Tongue (tissue), 2 donors: Measurements from ENCODE around the gene ANKRD65. TPM values are rescaled to one million over a fixed set of nuclear protein-coding genes. Genes with fewer than 3 reads are reported as not detected.
"Not testable (repeated sequence)": the region's sequence is repeated elsewhere in the genome, so short reads cannot be mapped to it uniquely, and the experiment has no call there.

Experiments used
- DNase-seq: peaks from one replicate; pipeline ENCODE4 v3.0.0-alpha.2; 2015
- total RNA-seq: library from RNA; depleted of rRNA; stranded (reverse); fragments of >200 nt; gene quantifications from one replicate; pipeline ENCODE4 v1.2.3, GENCODE V29; 2014

Gene ANKRD65
- total RNA-seq, 1 donor from 2014 or later, result 13.4 TPM

DNA sequence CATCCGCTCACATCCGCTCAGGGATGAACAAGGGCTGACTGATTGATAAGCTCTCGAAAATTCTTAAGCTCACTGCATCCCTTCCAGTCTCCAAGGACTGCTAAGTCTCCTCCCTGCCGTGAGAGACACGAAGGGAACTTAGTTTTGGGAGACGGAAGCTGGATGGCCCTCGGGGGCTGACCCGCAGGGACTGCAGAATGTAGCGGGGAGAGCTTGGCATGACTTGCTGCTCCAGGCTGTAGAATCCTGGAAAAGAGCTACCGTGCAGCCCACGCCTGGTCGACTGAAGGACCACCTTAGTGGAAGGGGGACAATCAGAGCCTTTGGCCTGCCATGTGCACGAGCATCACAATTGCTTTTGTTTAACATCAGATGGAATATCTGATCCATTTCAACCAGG, 5.3 kb downstream of the ANKRD65 start:
- no peak for DNase-seq

- DNase-seq, result not testable (repeated sequence)
Observed at GRCh38 chr1:1412311-1412902, 8.7 kb downstream of the ANKRD65 start.

DNA sequence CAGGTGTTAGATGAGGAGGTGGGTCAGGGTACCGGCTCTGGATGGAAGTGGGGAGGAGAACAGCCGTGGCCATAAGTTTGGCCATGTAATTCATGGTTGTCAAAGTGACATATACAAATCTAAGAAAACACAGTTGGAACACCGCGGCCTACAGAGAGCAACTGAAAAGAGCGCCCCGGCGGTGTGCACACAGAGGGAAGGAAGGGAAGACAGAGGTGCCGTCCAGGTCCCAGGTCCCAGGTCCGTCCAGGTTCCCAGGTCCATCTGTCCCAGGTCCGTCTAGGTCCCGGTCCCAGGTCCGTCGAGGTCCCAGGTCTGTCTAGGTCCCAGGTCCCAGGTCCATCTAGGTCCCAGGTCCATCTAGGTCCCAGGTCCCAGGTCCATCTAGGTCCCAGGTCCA, 9.4 kb downstream of the ANKRD65 start:
- DNase-seq, result no peak

DNA sequence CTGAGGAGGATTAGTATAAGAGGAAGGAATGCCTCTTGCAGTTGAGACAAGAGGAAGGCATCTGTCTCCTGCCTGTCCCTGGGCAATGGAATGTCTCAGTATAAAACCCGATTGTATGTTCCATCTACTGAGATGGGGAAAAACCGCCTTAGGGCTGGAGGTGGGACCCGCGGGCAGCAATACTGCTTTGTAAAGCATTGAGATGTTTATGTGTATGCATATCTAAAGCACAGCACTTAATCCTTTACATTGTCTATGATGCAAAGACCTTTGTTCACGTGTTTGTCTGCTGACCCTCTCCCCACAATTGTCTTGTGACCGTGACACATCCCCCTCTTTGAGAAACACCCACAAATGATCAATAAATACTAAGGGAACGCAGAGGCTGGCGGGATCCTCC, 10.8 kb downstream of the ANKRD65 start:
- DNase-seq, result not testable (repeated sequence)

- peak; percentile 35 for DNase-seq
Observed at GRCh38 chr1:1407636-1408318, 13.3 kb downstream of the ANKRD65 start.

GRCh38 chr1:1406821-1407635, 14.0 kb downstream of the ANKRD65 start, which contains the start of gene MRPL20:
Gene MRPL20 (minus strand): TSS chr1:1407293. CDS start chr1:1407217, 76 bp downstream.
- peak; percentile 97 for DNase-seq

DNA sequence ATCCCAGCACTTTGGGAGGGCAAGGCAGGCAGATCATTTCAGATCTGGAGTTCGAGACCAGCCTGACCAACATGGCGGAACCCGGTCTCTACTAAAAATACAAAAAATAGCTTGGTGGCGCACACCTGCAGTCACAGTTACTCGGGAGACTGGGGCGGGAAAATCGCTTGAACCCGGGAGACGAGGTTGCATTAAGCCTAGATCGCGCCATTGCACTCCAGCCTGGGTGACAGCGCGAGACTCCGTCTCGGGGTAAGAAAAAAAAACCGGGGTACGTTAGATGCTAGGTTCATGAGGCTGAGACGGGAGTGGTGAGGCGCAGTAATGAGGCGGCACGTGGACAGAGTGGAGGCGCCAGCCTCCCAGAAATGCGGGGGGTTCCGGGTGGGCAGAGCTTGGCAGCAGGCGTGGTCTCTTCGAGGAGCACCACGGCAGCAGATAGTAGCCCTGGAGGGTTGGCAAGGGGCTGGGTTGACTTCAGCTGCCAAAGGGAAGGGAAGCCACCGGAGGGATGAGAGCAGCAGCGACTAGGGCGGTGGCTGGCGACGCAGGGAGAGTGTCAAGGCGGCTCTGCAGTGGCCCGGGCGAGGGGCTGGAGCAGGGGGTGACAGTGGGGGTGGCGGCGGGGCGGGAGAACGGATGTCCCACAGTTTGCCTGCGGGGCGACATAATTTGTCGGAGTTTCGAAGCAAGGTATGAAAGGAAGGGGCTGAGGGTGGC, 14.8 kb downstream of the ANKRD65 start:
- no peak for DNase-seq

GRCh38 chr1:1403653-1404052, 17.4 kb downstream of the ANKRD65 start:
- no peak for DNase-seq

DNA sequence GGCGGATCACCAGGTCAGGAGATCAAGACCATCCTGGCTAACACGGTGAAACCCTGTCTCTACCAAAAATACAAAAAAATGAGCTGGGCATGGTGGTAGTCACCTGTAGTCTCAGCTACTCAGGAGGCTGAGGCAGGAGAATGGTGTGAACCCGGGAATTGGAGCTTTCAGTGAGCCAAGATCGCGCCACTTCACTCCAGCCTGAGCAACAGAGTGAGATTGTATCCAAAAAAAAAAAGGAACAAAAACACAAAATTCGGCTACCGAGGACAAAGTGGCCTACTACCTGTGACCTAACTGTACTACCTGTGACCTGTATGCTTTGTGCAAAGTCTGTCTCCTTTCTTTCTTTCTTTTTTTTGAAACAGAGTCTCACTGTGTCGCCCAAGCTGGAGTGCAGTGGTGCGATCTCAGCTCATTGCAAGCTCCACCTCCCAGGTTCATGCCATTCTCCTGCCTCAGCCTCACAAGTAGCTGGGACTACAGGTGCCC, 18.1 kb downstream of the ANKRD65 start:
- DNase-seq, result not testable (repeated sequence)

DNA sequence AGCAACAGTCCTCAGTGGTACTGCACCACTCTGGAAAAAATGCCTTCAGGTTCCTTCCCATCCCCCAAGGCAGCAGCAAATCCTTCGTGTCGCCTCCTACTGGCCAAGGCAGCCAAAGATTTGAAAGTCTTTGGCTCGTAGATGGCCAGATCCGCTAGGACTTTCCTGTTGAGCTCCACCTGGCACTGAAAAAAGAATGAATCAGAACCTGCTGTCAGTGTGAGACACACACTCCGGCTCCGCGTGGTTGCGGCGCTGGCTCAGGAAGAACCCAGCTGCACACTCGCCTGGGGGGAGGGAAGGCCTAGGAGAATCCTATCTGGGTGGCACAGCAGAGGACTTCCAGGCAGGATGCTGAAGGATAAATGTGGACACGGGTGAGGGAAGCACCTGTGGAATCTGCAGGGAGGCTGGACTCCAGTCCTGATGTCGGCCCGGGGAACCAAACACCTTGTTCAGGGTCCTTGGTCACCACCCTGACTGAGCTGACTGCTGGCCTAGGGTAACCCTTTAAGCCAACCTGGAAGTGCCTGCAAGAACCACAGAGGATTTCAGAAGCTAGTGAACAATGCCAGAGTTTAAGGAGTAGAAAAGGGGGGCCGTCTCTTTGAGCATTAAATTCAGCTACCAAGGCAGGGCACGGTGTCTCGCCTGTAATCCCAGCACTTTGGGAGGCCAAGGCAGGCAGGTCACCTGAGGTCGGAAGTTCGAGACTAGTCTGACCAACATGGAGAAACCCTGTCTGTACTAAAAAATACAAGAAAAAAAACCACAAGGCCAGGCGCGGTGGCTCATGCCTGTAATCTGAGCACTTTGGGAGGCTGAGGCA, 18.8 kb downstream of the ANKRD65 start:
- no peak for DNase-seq

- no peak for DNase-seq
Observed at GRCh38 chr1:1401457-1402010, 19.5 kb downstream of the ANKRD65 start.

GRCh38 chr1:1400576-1401456, 20.3 kb downstream of the ANKRD65 start:
- no peak for DNase-seq

DNA sequence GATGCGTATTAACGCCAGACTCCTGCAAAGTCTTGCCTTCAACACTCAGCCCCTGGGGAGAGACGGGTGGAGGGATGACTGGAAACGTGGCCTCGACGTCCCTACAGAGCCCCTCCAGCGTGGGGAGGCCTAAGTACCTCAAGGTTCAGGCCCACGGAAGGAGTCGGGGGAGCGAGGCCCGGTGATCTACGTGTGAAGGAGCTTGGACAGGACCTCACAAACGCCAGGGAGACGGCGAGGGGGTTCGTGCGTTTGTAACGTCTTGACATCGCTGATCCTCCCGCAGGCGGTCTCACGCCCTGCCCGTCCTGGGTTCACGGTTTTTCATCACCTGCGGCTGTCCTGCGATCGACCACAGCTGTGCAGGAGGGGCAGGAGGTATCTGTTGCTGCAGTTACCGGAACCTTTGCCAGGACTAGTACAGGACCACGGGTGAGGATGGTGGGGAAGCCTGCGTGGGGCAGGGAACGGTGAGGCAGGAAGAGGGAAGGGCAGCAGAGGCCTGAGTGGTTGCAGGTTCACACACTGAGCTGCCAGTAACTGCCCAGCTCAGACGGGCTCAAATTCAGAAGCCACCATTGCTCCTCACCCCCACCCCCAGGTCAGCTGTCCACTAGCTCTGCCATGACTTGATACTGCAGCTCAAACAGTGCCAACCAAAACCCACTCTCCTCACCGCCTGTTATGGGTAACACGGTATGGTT, 21.1 kb downstream of the ANKRD65 start:
- DNase-seq, result no peak

- peak; percentile 99 for DNase-seq
Observed at GRCh38 chr1:1399187-1399871, 21.7 kb downstream of the ANKRD65 start, which contains the start of gene CCNL2. Gene CCNL2 (minus strand): TSS chr1:1399335. CDS start chr1:1399306, 29 bp downstream.

GRCh38 chr1:1398677-1399186, 22.3 kb downstream of the ANKRD65 start:
- no peak for DNase-seq

GRCh38 chr1:1397839-1398523, 23.1 kb downstream of the ANKRD65 start:
- no peak for DNase-seq

GRCh38 chr1:1395166-1395565, 25.9 kb downstream of the ANKRD65 start:
- DNase-seq, result no peak

DNA sequence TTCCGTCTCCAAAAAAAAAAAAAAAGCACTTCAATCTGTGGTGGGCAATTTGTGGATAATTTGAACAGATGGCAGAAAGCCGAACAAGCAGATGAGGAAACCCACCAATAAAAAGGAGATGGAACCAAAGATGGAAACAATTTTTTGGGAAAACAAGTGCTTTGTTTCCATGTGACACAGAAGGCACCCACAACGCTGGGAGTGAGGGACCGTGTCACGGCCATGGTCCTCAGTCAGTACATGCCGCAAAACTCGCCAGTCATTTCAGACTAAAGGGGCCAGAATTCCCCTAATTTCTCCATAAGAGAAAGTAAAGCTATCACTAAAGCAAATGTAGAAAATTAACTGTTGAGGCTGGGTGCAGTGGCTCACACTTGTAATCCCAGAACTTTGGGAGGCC, 27.0 kb downstream of the ANKRD65 start:
- DNase-seq, result no peak
